CD14-positive monocyte (primary cell): ENCODE measurements around the gene NPL. TPM values are rescaled to one million over a fixed set of nuclear protein-coding genes. Genes with fewer than 3 reads are reported as not detected.

Source experiments
- DNase-seq, 3 donors: peaks; one replicate each; pipeline ENCODE4 v3.0.0-alpha.2; 2011 to 2022
- H2AFZ ChIP-seq: 2 replicates; pipeline ENCODE4 v1.6.0; 2012; ENCODE audit warnings: mild to moderate bottlenecking, low read depth, low read length, inconsistent platforms; ENCODE audit not compliant: insufficient read depth, poor library complexity, severe bottlenecking
- H3K27ac ChIP-seq, 2 donors: 1 replicate in 1 of 2; 2 replicates in 1 of 2; pipeline ENCODE4 v1.5.1; 2012 to 2013; ENCODE audit warnings: low read length in 2 of 2, control low read depth in 1 of 2, inconsistent platforms in 1 of 2, low read depth in 1 of 2, mild to moderate bottlenecking in 1 of 2
- H3K27me3 ChIP-seq, 2 donors: one replicate each; pipeline versions ENCODE4 v1.6.0 to v1.6.1; 2011 to 2013; ENCODE audit warnings: low read length in 2 of 2; ENCODE audit not compliant: control insufficient read depth in 2 of 2, insufficient read depth in 2 of 2
- H3K36me3 ChIP-seq, 2 donors: replicated peaks in 1 of 2; 1 replicate in 1 of 2; 2 replicates in 1 of 2; pipeline versions ENCODE4 v1.5.1 to v1.6.1; 2012 to 2013; ENCODE audit warnings: low read length in 2 of 2, control low read depth in 1 of 2, inconsistent platforms in 1 of 2, mild to moderate bottlenecking in 1 of 2; ENCODE audit not compliant: insufficient read depth in 2 of 2, control insufficient read depth in 1 of 2
- H3K4me1 ChIP-seq, 2 donors: 1 replicate in 1 of 2; 2 replicates in 1 of 2; pipeline versions ENCODE4 v1.5.1 to v1.6.1; 2012 to 2013; ENCODE audit warnings: low read length in 2 of 2, control low read depth in 1 of 2, inconsistent platforms in 1 of 2, mild to moderate bottlenecking in 1 of 2, moderate library complexity in 1 of 2; ENCODE audit not compliant: insufficient read depth in 2 of 2, control insufficient read depth in 1 of 2
- H3K4me2 ChIP-seq: replicated peaks from 2 replicates; pipeline ENCODE3; 2012; ENCODE audit warnings: low read length, moderate library complexity, mild to moderate bottlenecking; ENCODE audit not compliant: poor library complexity, severe bottlenecking; ENCODE audit errors: extremely low read depth
- H3K4me3 ChIP-seq, 3 experiments: fragments of 200-600 bp in 1 of 3; sonication (generic) in 1 of 3; replicated peaks in 1 of 3; 1 replicate in 2 of 3; 2 replicates in 1 of 3; pipeline ENCODE4 v1.5.1; 2011 to 2013; ENCODE audit warnings: low read length in 3 of 3, mild to moderate bottlenecking in 3 of 3, control low read depth in 2 of 3, low read depth in 2 of 3, inconsistent platforms in 1 of 3, moderate library complexity in 1 of 3
- H3K79me2 ChIP-seq: 2 replicates; pipeline ENCODE4 v1.6.0; 2012; ENCODE audit warnings: mild to moderate bottlenecking, control low read depth, inconsistent platforms, low read length, moderate library complexity; ENCODE audit not compliant: insufficient read depth
- H3K9ac ChIP-seq: 2 replicates; pipeline ENCODE4 v1.6.0; 2017; ENCODE audit warnings: low read length, mild to moderate bottlenecking; ENCODE audit not compliant: insufficient read depth, poor library complexity, severe bottlenecking
- H3K9me3 ChIP-seq, 2 donors: replicated peaks in 1 of 2; 1 replicate in 1 of 2; 2 replicates in 1 of 2; pipeline versions ENCODE4 v1.5.1 to v1.6.1; 2012 to 2013; ENCODE audit warnings: low read length in 2 of 2, control low read depth in 1 of 2; ENCODE audit not compliant: control insufficient read depth in 1 of 2, insufficient read depth in 1 of 2
- H4K20me1 ChIP-seq: 2 replicates; pipeline ENCODE4 v1.6.0; 2012; ENCODE audit warnings: mild to moderate bottlenecking, low read length, control low read depth, moderate library complexity; ENCODE audit not compliant: insufficient read depth
- H3K27ac Mint-ChIP-seq, 7 donors: one replicate each; pipeline ENCODE4 v1.8.0; 2020; ENCODE audit warnings: mild to moderate bottlenecking in 7 of 7, mixed read lengths in 7 of 7, moderate library complexity in 6 of 7, inconsistent platforms in 2 of 7
- H3K27me3 Mint-ChIP-seq, 3 donors: one replicate each; pipeline ENCODE4 v1.8.0; 2021 to 2022; ENCODE audit warnings: low read depth in 3 of 3, mild to moderate bottlenecking in 3 of 3, mixed read lengths in 3 of 3, moderate library complexity in 3 of 3, inconsistent platforms in 1 of 3
- H3K36me3 Mint-ChIP-seq, 2 donors: one replicate each; pipeline ENCODE4 v1.8.0; 2020; ENCODE audit warnings: mixed read lengths in 2 of 2, inconsistent platforms in 1 of 2, mild to moderate bottlenecking in 1 of 2
- H3K4me1 Mint-ChIP-seq: one replicate; pipeline ENCODE4 v1.8.0; 2020; ENCODE audit warnings: mild to moderate bottlenecking, mixed read lengths
- H3K4me3 Mint-ChIP-seq, 2 donors: one replicate each; pipeline ENCODE4 v1.8.0; 2020; ENCODE audit warnings: mild to moderate bottlenecking in 2 of 2, mixed read lengths in 2 of 2, moderate library complexity in 1 of 2
- H3K9me3 Mint-ChIP-seq, 7 donors: one replicate each; pipeline ENCODE4 v1.8.0; 2020 to 2022; ENCODE audit warnings: mixed read lengths in 7 of 7, mild to moderate bottlenecking in 6 of 7, moderate library complexity in 6 of 7, inconsistent platforms in 2 of 7
- CTCF ChIP-seq: fragments of 200-600 bp; IDR thresholded peaks from one replicate; pipeline ENCODE4 v1.8.0; 2022; ENCODE audit warnings: antibody characterized with exemption, mild to moderate bottlenecking
- WGBS: methylation state at CpG from one replicate; pipeline ENCODE4 v1.1.5; 2013; ENCODE audit warnings: missing lambda C conversion rate; ENCODE audit not compliant: insufficient coverage; 5-methylcytosine and 5-hydroxymethylcytosine counted together
- intact Hi-C, 2 donors: fragments of 100-400 bp; cut with micrococcal nuclease; formaldehyde crosslinking; loops; one replicate each; pipeline versions ENCODE4 v1.15.0 to v1.15.1; 2023
- polyA plus RNA-seq, 3 donors: library from polyadenylated mRNA; depleted of rRNA in 1 of 3; unstranded in 2 of 3; stranded (reverse) in 1 of 3; fragments of 300-500 nt in 2 of 3; fragments of >200 nt in 1 of 3; fragmentation: Illumina TruSeq in 2 of 3; gene quantifications; 1 replicate in 2 of 3; 2 replicates in 1 of 3; pipeline ENCODE4 v1.2.3, GENCODE V29; 2012 to 2021

Gene NPL
- polyA plus RNA-seq, 3 donors: 56.6 to 127 (median 127) TPM

- Mint-ChIP-seq H3K4me1 (peaks cover 15% of the 10 kb centered on the region), H3K9me3 (peaks cover 0 to 2% (median 0%) of the 10 kb centered on the region in 7 donors), H3K36me3 (peaks cover 9 to 20% of the 10 kb centered on the region in 2 donors), H3K27ac (no peak overlapping the region), H3K4me3 (no peak overlapping the region), H3K27me3 (peaks cover 0 to 2% (median 1%) of the 10 kb centered on the region in 3 donors)
- WGBS: 100% methylated on average over 1 of the region's 10 CpGs
- H3K27ac ChIP-seq: no peak overlapping the region
- H4K20me1 ChIP-seq: peaks cover 15% of the 10 kb centered on the region
- no peak overlapping the region for H3K9ac ChIP-seq
- no peak for DNase-seq
- H3K9me3 ChIP-seq: no peaks in the 10 kb centered on the region
- no peak for TF ChIP-seq CTCF
- H3K27me3 ChIP-seq: no peaks in the 10 kb centered on the region
- no peak overlapping the region for H3K4me3 ChIP-seq
- H3K4me1 ChIP-seq: peaks cover 12 to 17% of the 10 kb centered on the region in 2 donors
- H3K79me2 ChIP-seq: peaks cover 13% of the 10 kb centered on the region
- no peak overlapping the region for H2AFZ ChIP-seq
- H3K4me2 ChIP-seq: no peak overlapping the region
- intact Hi-C loops: loop anchor here in 1 of 2 donors (5.0 kb wide), 1 partner anchor 39 kb away; no protein-coding TSS in a partner anchor
- peaks cover 0 to 6% of the 10 kb centered on the region in 2 donors for H3K36me3 ChIP-seq
Measured at GRCh38 chr1:182835806-182836205, 46.2 kb downstream of the NPL start.

- Histone ChIP-seq H3K27ac (peak within 1 kb of the TSS; percentile 82 to 86), H3K36me3 (peaks cover 17 to 23% of the 10 kb centered on the region in 2 donors), H3K9ac (peak within 1 kb of the TSS; percentile 86), H3K4me1 (peaks cover 17 to 27% of the 10 kb centered on the region in 2 donors), H3K4me2 (peak within 1 kb of the TSS; percentile 96), H4K20me1 (peaks cover 52% of the 10 kb centered on the region), H2AFZ (peak within 1 kb of the TSS; percentile 86), H3K9me3 (no peaks in the 10 kb centered on the region), H3K27me3 (no peaks in the 10 kb centered on the region), H3K79me2 (peaks cover 49% of the 10 kb centered on the region), H3K4me3 (peak within 1 kb of the TSS; percentile 83 to 97 (median 86))
- peak; percentile 82 to 90 (median 86) for DNase-seq
- Mint-ChIP-seq H3K27me3 (peaks cover 0 to 2% (median 1%) of the 10 kb centered on the region in 3 donors), H3K4me3 (peak within 1 kb of the TSS; percentile 94 to 96), H3K36me3 (peaks cover 17 to 36% of the 10 kb centered on the region in 2 donors), H3K27ac (peak within 1 kb of the TSS; percentile 90 to 99 (median 96)), H3K4me1 (peaks cover 29% of the 10 kb centered on the region), H3K9me3 (no peaks in the 10 kb centered on the region)
- WGBS: under 1% methylated on average over 61 of the region's 92 CpGs
- peak; percentile 28 for TF ChIP-seq CTCF
- intact Hi-C loops: loop anchor here in 1 of 2 donors (2.0 to 5.0 kb wide), 2 partner anchors 42 to 239 kb away; no protein-coding TSS in a partner anchor
Measured at GRCh38 chr1:182839209-182840066, 49.9 kb downstream of the NPL start, which contains the start of gene DHX9. DHX9 (plus strand) TSS chr1:182839347; CDS start chr1:182842567, 3,220 bp downstream.
